ENCODE results near the gene IL3.
A peak's percentile ranks its signal among the peaks of the same experiment; 100 is the strongest.

IL3 gene

DNA sequence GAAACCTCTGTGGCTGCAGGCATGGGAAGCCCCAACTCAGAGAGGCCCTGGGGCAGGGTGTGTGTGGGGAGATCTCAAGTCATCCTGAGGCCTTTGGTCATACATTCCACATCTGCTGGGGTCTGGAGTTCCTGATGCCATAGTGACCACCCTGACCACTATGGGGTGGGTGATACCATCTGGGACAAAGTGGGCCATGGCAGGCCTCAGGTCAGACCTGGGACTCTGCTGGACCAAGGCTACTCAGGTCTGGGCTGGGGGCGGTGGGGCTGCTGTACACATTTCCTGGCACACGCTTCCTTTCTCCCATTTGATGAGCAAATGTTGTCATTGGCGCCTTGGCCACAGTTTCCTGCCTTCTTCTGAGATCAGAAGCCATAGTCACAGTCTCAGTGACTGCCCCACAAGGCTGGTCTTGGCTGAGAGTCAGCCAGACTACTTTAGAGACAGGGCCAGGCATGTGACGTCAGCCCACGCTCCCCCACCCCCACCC is 33.9 kb upstream of the IL3 start:
- DNase-seq, result no peak

DNA sequence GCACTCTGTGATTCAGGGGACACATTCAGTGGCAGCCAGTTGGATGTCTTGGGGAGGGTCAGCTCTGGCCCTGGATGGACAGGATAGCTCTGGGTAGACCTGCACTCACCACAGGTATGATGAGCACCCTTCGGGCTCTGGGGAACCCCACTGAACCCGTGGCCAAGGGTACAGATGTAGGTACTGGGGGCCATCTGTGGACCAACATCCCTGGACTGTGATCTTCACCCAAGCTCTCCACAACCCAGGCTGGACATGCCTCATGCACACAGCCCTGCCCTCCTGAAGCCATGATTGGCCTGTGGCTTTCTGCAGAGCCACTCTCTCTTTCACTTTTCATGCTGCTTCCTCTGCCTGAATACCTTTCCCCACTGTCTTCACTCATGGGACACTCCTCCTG is 33.4 kb upstream of the IL3 start:
- DNase-seq, result no peak

DNA sequence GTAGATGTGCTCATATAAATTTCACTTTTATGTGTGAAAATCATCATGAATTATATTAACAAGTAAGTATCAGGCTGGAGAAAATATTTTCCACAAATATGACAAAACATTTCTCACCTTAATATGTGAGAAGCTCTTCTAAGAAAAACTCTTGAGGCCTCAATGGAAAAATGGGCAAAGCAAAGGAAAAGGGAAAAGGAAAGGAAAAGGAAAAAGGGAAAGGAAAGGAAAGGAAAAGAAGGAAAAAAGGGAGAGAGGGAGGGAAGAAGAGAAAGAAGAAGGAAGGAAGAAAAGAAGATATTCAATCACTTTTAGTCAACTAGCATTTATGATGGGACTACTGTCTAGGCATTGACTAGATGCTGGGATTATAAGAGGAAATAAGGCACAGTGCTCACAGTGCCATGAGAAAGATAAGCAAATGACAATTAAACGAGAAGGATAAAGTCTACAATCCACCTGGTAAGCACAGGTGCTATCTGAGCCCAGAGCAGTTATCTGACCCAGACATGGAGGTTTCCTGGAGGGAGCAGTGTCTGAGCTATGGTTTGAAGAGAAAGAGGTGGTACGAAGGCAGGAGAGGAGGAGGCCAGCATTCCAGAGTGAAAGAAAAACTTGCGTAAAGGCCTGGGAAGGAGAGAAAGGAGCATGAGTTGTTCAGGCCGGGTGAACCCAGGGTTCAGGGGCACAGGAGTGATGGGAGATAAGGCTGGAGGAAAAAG is 30.7 kb upstream of the IL3 start:
- DNase-seq, result no peak

DNA sequence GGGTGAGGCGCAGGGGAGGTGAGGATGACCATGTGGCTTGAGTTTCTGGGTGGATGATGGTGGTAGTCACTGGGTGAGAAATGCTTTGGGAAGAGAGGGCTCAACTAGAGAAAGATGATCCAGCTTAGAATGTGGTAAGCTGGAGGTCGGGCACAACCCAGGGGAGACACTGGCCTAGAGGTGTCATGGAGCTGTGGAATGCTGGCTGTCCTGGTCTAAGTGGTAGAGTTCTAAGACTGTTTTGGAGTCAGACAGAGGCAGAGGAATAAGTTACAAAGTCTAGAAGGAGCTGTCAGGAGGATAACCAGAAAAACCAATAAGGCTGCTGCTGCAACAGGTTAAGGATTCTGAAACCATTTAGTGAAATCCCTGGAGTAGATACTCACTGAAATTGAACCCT is 29.8 kb upstream of the IL3 start:
- DNase-seq, result no peak

DNA sequence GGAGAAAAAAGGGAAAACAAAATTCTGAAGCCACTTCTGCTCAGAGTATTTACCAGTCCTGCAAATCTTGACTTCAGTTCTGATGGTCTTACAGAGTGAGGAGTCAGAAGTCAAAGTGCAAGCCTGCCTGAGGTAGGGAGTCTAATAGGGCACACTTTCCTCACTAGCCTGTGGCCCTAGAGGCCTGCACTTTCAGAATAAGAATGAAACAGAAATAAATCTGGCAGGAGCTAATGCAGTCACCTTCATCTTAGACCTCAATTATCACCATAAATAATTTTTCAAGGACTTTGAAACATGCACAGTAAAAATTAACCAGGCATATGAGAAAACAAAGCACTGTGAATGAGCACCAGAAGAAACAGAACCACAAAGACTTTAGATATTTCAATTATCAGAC is 28.3 kb upstream of the IL3 start:
- no peak for DNase-seq

DNA sequence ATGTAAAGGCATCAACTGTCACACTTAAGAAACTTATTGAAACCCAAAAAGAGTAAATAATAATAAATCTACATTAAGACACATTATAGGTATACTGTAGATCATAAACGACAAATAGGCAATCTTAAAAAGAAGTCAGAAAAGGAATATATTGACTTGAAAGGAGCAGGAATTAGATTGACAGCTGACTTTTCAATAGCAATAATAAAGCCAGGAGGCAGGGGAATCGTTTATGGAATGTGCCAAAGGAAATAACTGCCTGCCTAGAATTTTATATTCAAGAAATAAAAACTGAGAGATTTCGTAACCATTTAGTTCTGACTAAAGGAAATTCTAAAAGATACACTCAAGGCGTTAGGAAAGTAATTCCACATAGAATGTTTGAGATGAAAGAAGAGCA is 27.3 kb upstream of the IL3 start:
- DNase-seq, result no peak

DNA sequence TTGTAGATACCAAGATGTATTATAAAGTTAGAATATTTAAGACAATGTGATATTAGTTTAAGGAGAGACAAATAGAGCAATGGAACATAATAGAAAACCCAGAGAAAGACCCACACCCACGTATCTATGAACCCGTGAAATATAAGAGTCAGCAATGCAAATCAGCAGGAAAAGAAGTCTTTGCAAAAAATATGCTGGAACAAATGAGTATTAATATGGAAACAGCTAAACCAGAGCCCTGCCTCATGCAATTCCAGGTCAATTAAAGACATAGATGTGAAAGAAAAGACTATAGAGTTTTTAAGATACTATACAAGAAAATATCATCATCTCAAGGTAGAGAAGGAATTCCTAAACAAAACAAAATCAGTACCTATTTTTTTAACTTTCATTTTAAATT is 23.1 kb upstream of the IL3 start:
- DNase-seq, result no peak

DNA sequence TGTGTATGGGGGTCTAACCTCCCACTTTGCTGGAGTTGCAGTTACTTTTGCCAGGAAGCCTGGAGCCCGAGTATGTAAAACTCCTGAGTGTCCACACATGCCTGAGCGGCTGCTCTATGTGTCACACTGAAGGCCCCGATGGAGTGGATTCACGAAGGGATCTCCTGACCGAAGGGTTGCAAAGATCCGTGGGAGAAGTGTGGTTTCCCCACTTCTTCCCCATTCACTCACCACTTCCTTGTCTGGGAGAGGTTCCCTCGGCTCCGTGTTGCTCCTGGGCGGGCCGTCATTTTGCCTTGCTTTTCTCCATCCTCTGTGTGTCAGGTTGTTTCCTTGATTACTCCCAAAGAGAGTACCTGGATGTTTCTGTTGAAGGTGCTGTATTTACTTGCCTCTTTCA is 16.2 kb upstream of the IL3 start:
- DNase-seq, result no peak

DNA sequence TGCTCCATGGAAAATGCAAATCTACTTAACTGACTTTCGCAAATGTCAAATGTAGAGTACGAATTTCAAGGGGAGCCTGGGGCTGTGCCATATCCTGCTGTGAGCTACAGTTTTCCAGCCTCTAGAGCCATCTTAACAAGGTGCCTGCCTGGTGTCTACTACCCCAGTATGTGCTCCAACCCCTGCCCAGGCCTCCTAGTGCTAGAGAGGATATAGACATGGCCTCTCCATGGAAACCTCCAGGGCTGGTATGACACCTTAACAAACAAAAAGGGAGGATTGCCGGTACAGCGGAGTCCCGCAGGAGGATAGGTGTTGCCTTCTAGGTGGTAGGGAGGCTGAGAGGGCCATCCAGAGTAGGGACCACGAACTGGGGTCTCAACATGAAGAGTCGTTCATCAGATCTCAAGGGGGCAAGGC is 13.6 kb upstream of the IL3 start:
- DNase-seq, result no peak

DNA sequence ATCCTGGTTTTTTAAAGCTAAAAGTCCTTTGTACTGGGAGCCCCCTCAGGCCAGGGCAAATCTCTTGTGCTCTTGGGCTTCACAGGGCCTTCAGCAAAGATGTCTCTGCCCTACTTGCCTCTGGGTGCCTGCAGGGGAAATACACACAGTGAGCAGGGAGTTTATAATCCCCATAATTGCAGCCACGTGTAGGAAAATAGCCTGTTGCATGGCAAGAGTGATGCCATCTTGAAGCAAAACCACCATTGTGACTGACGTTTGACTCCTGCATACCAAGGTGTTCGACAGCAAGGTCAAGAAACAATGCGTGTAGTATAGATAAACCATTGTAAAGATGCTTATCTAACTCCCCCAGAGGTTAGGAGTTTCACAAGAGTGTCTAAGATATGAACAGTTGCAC is 11.4 kb upstream of the IL3 start:
- no peak for DNase-seq

DNA sequence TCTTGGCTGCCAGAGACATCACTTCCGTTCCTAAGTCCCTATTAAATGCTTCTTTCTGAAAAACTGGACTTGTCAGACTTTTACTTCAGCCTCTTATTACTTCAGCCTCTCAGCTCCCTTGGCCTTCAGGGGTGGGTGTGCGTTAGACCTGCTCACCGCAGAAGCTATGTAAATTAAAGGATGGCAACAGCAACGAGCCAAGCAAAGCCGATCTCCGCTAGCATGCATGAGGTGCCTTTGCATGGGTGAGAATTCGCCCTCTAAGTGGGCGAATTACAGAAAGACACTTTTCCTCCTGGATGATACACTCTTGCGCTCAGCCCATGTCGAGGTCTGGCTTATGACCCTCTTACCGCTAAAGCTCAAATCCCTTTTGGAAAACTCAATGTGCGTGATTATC is 10.9 kb upstream of the IL3 start:
- no peak for DNase-seq

DNA sequence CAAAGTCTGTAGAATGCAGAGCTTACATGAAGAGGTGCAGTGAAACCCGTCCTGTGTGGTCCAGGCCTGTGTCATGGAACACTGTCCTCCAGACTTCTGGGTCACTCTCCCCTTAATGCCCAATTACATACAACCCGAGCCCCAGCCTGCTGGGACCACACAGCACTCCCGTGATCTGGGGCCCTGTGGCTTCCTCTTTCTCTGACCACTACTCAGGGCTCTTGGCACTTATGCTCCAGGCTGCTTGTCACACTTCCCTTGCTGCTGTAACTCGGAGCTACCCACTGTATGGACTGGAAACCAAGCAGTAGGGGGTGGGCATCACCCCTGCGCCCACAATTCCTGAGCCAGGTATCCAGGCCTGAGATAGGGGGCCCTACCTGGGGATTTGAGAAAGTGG is 10.3 kb upstream of the IL3 start:
- no peak for DNase-seq

DNA sequence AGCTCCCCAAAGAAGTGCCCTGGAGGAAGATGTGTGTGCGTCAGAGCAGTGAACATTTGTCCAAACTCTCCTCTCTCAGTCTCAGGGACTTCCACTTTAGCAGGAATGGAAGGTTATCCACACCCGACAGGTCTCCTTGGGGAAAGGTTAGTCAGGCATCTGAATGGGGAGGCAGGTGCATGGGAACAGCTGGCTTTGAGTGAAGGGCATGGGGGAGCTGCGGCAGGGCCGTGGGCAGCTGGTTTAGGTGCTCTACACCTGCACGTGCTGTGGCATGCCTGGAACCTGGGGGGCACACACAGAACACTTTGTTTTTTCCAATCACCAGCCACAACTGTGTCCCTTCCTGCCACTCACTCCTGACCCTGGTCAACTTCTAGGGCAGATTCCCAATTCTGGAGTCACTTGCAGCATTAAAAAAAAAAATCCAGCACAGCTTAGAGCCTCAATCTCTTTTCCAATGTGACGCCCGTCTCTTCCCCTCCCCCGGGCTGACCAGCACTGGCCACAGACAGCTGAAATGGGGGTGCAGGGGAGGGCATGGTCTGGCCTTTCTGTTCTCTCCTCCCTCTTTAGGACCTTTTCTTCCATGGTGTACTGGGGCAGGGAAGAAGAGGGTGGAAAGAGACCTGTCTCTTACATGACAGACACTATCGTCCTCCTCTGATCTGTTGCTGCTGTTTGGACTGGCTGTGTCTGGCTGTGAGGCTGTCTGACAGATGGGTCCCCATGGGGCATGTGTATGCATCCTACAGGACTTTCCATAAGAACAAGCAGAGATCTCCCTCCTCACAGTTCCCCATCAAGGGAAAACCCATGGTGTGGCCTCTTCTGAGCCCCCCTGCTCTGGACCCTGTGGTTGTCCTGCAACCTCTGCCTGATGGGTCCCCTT is 9.5 kb upstream of the IL3 start:
- DNase-seq, result no peak

DNA sequence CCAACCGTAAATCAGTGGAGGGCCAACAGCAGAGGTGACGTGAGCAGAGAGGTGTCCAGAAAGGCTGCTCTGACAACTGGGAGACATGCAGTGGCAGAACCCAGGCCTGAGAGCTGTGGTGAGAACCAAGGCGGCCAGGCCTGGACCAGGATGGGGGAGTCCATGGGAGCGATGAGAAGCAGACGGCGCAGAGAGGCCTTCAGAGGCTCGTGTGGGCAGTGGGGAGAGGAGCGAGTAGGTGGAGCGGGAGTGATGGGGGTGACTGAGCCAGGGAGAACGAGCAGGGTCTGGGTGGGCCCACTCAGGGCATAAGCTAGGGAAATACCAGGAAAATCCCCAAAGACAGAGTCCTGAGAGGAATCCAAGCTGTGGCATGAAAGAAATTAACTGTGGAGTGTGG is 7.9 kb upstream of the IL3 start:
- no peak for DNase-seq

DNA sequence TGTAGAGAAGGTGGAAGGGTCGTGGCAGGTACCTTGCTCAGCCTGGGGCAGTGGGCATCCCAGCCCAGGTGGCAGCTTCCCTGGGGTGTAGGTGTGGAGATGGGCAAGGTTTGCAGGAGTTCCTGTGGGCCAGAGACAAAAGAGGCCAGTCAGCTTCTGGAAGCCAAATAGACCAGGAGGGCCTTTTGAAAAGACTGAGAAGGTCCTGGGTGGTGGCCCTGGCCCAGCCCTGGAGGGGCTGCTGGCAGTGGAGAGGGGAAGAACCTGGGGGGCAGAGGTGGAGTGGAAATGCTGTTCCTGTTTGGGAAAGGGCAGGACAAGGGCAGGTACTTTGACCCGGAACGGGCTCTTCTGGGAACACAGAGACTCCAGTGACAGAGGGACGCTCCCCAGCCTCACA is 7.0 kb upstream of the IL3 start:
- no peak for DNase-seq

DNA sequence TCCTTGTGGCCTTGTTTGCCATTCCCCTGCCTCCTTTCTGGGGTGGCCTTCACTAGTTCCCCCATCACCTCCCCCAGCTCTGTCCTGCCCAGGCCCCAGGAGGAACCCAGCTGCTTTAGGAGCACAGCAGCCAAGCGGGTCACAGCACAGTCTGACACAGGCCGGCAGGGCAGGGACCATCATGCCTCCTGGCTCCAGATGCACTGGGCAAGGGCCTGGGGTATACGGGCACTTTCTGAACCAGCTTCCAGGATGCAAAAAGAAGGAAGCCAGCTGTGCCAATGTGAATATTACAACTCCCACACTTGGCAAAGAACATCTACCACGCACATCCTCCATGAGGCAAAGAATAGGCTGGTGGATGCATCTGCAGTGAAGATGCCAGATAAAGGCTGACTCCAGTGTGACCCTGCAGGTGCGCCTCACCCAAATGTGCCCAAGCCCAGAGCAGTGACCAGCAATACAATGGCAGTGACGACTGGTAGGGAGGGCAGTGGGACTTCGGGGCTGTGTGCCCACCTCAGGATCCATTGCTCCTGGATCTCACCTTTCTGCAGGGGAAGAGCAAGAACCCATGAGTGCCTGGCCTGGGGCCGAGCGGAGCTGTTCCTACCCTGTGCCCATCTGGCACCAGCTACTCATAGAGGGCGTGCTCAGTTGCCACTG is 6.3 kb upstream of the IL3 start:
- DNase-seq, result no peak

DNA sequence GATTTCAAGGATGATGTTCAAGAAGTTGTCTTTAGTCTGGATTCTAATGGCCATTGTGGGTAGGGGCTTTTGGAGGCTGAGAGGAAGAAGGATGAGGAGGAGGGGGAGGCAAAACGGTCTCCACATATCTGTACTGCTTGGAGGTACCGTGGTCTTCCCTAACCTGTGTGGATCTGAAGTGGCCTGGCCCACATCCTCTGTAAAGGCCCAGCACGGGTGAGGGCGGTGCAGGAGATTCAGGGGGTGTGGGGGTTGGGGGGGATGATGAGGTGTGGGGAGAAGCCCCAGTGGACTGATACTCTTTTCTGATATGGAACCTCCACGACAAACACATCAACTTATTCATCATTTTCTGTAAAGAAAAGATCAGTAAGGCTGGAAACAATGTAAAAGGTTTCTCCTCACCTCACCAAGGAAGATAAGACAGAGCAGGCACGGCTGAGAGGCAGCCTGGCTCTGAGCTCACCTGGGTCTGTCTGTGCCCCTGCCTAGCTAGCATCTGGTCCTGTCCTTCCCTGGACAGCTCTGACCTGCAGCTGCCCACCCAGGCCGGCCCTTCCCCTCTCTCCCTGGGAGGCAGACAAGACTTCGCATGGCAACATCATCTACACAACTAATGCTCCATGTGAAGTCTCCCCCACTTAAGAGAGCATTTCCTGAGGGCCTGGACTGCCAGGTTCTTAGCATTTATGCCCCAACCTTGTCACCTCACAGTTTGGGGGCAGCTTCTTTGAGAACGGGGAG is 5.6 kb upstream of the IL3 start:
- no peak for DNase-seq

DNA sequence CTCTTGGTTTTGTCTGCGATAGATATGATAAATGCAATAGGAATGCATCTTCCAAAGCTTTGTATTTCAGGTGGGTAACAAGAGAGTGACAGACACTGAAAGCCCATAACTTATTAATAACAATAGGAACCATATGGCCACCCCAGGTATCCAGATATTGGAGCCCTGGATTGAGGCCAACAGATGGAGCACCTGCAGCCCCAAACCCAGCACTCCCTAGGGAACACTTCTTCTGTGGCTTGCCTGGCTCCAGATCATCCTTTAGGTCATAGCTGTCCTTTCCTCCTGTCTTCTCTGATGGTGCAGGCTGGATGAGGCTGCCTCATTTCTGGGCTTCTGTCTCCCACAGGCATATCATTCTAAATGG is 5.0 kb upstream of the IL3 start:
- DNase-seq, result no peak

DNA sequence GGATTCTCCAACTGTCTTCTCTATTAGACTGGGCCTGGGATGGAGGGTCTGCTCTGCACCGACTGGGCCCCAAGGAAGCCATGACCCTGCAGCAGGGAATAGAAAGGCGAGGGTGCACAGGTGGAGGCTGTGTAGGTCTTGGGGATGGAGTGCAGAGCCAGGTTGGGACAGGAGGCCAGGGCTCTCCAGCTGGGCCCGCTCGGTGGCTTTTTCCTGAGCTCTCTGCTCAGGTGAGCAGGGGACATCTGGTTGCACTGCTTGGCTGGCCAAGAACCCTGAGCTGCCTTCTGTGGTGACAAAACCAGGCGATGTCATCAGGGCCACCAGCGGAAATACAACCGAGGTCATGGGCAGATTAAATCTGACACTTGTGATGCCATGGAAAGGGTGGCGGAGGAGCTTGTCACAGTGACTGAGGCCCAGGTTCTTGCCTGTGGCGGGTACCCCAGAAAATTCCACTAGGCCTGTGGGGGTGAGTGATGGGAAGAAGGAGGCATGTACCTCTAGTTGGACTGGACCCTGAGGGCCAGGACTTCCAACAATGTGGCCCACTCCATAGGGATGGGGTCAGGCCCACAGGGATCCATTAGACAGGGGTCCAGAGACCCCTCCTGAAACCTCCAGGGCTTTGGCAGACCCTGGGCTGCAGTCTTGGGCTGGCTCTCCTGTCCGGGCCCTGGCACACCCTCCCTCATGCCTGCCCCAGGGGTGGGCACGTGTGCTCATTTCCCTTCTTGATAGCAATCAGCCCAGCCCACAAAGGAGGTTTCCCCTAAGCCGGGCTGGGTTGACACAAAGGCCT is 4.4 kb upstream of the IL3 start:
- DNase-seq, result peak; percentile 41 to 48

DNA sequence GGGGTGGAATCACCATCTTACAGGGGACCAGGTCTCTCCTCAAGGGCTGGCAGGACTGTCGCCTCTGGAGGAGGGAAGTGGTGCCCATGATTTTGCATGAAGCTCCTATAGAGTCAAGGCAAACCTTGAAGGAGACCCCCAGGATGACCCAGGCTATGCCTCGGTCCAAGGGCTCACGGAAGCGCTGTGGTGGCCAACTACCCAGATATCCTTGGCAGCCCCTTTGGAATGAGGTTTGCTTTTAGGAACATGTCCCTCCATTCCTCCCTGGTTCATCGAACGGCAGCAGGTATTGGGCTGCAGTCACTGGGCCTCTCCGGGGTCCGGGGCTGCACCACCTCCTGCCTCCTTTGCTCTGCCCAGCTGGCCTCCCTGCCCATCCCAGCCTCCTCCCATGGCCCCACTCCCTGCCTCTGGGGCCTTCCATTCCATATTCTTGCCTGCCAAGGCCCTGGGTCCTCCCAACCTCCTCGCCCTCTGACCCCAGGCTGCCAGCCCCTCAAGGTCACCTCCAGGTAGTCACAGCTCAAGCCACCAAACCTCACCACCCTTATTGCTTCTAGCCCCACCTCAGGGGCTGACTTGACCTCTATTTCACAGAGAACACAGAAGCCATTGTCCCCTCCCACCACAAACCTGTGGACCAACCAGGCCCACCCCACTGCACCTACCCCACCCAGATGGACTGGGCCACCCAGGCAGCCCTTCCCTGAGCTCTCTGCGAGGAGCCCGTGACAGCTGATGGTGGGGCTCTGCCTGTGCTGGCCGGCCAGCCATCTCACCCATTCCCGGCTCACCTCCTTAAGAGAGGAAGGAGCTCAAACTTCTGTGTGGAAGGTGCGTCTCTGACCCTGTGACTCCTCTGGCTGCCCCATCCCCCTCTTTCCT is 3.6 kb upstream of the IL3 start:
- no peak for DNase-seq
